ENCODE data around the gene RPS2.

GRCh38 chr16:1981398-1981836, 16.8 kb upstream of the RPS2 start, which contains the start of gene NOXO1:
- TF ChIP-seq, protein P1, sequence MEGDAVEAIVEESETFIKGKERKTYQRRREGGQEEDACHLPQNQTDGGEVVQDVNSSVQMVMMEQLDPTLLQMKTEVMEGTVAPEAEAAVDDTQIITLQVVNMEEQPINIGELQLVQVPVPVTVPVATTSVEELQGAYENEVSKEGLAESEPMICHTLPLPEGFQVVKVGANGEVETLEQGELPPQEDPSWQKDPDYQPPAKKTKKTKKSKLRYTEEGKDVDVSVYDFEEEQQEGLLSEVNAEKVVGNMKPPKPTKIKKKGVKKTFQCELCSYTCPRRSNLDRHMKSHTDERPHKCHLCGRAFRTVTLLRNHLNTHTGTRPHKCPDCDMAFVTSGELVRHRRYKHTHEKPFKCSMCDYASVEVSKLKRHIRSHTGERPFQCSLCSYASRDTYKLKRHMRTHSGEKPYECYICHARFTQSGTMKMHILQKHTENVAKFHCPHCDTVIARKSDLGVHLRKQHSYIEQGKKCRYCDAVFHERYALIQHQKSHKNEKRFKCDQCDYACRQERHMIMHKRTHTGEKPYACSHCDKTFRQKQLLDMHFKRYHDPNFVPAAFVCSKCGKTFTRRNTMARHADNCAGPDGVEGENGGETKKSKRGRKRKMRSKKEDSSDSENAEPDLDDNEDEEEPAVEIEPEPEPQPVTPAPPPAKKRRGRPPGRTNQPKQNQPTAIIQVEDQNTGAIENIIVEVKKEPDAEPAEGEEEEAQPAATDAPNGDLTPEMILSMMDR (IDR thresholded peaks at IDR 0.05) = no peak
- TF ChIP-seq POLR2A (IDR thresholded peaks at IDR 0.05) = no peak
